ENCODE data around the gene DCP1A.
"Not testable (repeated sequence)": the region's sequence is repeated elsewhere in the genome, so short reads cannot be mapped to it uniquely, and the experiment has no call there.

The DCP1A gene

GRCh38 chr3:53347261-53348064 is at the start of gene DCP1A:
Gene DCP1A, minus strand, starts transcription at chr3:53347543. Its CDS starts 26 bp downstream, at chr3:53347517.
- DNase-seq: peak; percentile 85

GRCh38 chr3:53384465-53385423 is 37.4 kb upstream of the DCP1A start:
- DNase-seq: no peak

DNA sequence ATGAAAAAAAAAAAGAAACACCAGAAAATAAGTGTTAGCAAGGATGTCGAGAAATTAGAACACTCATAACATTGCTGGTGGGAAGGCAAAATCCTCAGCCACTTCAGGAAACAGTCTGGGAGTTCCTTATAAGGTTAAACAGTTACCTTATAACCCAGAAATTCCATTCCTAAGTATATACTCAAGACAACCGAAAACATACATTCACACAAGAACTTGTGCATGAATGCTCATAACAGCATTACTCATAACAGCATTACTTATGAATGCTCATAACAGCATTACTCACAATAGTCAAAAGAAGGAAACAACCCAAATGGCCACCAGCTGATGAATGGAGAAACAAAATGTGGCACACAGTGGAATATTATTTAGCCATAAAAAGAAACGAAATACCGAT is 34.8 kb upstream of the DCP1A start:
- DNase-seq: no peak

GRCh38 chr3:53380306-53380705 is 33.0 kb upstream of the DCP1A start:
- no peak for DNase-seq

DNA sequence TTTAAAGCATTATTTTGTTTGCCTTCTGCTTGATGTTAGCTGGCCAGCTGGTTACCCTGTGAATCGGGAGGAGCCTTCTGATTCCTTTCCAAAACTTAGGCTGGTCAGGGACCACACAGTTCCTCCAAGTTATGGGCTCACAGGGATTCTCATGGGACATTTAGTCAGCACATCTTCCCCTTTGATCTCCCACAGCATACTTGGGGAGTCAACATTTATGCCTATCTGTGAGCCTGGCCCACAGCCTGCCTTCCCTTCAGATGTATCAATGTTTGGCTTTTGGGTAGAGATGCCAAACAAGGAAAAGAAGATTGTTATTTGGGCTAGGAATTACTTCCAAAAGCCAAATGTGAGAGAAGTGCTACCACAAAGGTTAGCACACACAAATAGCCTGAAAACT is 32.6 kb upstream of the DCP1A start:
- DNase-seq: no peak

GRCh38 chr3:53377794-53378193 is 30.5 kb upstream of the DCP1A start:
- DNase-seq: no peak

GRCh38 chr3:53376679-53377078 is 29.3 kb upstream of the DCP1A start:
- no peak for DNase-seq

- no peak for DNase-seq
Observed at GRCh38 chr3:53375019-53375418, 27.7 kb upstream of the DCP1A start.

DNA sequence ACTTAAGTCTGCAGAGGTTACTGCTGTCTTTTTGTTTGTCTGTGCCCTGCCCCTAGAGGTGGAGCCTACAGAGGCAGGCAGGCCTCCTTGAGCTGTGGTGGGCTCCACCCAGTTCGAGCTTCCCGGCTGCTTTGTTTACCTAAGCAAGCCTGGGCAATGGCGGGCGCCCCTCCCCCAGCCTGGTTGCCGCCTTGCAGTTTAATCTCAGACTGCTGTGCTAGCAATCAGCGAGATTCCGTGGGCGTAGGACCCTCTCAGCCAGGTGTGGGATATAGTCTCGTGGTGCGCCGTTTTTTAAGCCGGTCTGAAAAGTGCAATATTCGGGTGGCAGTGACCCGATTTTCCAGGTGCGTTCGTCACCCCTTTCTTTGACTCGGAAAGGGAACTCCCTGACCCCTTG is 23.4 kb upstream of the DCP1A start:
- not testable (repeated sequence) for DNase-seq

- no peak for DNase-seq
Observed at GRCh38 chr3:53361852-53362251, 14.5 kb upstream of the DCP1A start.

DNA sequence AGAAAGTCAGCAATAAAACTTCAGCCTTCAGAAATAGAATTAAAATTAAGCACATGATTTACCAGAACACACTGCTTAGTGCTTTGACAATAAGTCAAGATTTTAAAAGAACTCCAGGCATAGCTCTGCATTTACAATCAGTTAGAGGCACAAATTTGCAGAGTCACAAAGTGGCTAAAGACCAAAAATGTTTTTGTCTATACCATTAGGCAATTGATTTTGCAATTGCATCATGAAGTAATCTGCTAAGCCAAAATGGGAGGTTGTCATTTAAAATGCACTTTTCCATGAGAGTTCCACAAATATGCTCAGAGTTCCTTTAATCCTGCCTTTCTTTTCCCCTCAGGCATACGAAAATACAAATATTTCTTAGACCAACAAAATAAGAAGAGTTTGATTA is 10.1 kb upstream of the DCP1A start:
- no peak for DNase-seq

DNA sequence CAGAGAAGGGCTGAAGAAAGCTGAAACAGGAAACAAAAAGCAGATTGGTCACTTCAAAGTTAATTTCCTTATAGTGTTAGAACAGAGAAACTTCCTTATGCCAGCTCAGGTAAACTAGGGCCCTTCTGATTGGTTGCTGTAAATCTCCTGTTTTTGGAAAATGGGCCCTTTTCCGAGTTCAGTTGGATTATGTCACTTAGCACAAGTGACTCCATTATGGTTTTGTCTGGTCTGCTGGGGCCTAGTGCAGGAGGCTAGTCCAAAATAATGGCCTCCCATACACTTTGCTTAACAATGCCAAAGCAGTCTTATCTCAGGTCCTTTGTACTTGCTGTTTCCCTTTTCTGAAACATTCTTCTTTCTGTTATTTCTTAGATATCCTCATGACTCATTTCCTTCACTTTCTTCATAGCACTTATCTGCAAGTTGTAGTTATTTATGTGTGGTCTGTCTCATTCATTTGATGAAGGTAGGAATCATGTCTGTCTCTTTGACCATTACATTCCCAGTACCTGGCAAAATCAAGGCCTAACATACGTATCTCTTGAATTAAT is 7.7 kb upstream of the DCP1A start:
- DNase-seq: no peak

- DNase-seq: no peak
Observed at GRCh38 chr3:53353202-53353601, 5.9 kb upstream of the DCP1A start.

- no peak for DNase-seq
Observed at GRCh38 chr3:53350652-53351051, 3.3 kb upstream of the DCP1A start.

DNA sequence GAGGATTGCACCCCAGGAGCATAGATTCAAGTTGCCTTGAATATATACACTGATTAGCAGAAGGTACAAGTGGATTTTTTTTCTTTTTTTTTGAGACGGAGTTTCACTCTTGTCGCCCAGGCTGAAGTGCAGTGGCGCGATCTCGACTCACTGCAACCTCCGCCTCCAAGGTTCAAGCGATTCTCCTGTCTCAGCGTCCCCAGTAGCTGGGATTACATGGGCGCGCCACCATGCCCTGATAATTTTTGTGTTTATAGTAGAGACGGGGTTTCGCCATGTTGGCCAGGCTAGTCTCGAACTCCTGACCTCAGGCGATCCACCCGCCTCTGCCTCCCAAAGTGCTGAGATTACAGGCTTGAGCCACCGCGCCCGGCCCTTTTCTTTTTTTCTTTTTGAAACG is 775 bp upstream of the DCP1A start:
- not testable (repeated sequence) for DNase-seq

DNA sequence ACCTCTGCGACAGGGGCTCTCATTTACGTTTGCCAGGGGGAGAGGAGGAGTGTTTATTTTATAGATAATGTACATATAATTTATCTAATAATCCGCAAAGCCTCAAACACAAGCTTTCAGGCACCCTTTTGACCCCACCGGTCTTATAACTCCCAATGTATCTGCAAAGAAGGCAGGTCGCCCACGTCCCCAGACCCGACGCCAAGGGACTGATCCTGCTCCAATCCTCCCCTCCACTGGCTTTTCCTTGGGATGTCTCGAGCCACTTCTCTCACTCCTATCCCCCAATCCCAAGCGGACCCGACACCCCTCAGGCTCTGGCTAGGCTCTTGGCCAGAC is 452 bp downstream of the DCP1A start:
- DNase-seq: no peak

GRCh38 chr3:53346514-53346913 is 829 bp downstream of the DCP1A start:
- DNase-seq: no peak

GRCh38 chr3:53342353-53342752 is 5.0 kb downstream of the DCP1A start:
- DNase-seq: no peak

GRCh38 chr3:53337167-53337940 is 10.0 kb downstream of the DCP1A start:
- no peak for DNase-seq

GRCh38 chr3:53334742-53335141 is 12.6 kb downstream of the DCP1A start:
- no peak for DNase-seq

DNA sequence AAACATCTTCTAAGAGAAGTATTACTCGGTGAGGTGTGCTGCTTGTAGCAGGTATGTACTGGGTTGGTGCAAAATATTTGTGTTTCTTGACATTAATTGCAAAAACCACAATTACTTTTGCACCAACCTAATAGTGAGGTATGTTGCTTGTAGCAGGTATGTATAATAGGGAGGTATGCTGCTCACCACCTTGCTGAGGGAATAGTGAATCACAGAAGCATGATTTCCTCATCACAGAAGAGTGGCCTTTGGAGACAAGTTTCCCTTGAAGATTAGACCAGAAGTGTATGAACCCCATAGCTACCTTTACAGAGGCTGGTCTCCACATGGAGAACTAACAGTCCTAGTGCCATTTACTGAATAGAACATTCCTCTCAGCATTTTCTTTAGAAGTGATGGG is 15.5 kb downstream of the DCP1A start:
- DNase-seq: no peak

- DNase-seq: no peak
Observed at GRCh38 chr3:53329897-53330296, 17.4 kb downstream of the DCP1A start.

DNA sequence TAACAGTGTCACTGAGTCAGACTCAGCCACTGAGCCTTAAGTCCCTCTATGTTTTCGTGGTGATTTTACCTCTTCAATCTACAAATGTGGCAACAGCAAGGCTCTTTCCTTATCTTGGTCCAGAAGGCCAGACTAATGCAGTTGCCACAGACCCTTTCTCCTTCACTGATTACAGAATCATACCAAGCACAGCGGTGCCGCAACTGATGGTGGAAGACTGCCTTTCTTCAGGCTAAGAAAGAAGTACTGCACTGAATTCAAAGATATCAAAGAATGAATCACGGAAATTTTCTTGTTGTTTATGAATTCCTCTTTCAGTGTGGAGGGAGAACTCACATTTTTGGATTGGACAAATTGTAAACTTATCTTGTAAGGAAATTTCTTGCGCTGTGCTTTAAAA is 18.6 kb downstream of the DCP1A start:
- DNase-seq: no peak

Data from NCI-H2171 (cell line).